ENCODE results near the gene E2F6.
A peak's percentile ranks its signal among the peaks of the same experiment; 100 is the strongest.

GRCh38 chr2:11477994-11478393 lies 12.0 kb upstream of the E2F6 start:
- TF ChIP-seq CTCF (conservative IDR thresholded peaks at IDR 0.05; ENCODE audit: low read length) (peak; percentile 97), EZH2phosphoT487 (IDR thresholded peaks at IDR 0.05; ENCODE audit: borderline replicate concordance) (no peak)

Data from Loucy (cell line).